ENCODE data around the gene TXNDC8. TPM values are rescaled to one million over a fixed set of nuclear protein-coding genes. Genes with fewer than 3 reads are reported as not detected.

The TXNDC8 gene
- total RNA-seq, 1 donor from 2014 or later: not detected

DNA sequence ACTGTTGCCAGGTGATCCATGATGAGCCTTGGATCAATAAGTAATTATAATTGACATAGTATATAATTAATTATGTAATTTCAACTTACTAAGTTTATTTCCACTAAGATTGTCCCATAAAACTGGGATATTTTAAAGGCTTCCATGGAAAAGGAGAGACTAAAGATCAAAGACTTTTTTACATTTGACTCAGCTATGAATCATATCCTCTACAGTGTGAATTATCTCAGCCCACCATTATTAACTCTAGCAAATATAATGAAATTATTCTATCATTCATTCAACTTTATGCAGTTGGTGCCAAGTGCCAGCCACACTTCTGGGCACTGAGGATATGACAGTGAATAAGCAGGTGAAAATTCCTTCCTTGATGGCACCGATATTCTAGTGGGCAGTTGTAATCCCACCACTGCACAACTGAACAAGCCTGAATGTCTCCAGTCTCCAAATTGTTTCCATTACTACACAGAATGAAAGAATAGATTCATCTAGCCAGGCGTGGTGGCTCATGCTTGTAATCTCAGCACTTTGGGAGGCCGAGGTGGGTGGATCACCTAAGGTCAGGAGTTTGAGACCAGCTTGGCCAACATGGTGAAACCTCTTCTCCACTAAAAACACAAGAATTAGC is 59.5 kb downstream of the TXNDC8 start:
- Histone ChIP-seq H3K27me3 (no peaks in the 10 kb centered on the region), H3K9me3 (no peaks in the 10 kb centered on the region), H3K4me1 (no peaks in the 10 kb centered on the region), H3K4me3 (no peak overlapping the region), H3K27ac (no peak overlapping the region), H3K36me3 (no peaks in the 10 kb centered on the region)
- intact Hi-C loops (cut with DNase I): no loop called here
- TF ChIP-seq, protein P1, sequence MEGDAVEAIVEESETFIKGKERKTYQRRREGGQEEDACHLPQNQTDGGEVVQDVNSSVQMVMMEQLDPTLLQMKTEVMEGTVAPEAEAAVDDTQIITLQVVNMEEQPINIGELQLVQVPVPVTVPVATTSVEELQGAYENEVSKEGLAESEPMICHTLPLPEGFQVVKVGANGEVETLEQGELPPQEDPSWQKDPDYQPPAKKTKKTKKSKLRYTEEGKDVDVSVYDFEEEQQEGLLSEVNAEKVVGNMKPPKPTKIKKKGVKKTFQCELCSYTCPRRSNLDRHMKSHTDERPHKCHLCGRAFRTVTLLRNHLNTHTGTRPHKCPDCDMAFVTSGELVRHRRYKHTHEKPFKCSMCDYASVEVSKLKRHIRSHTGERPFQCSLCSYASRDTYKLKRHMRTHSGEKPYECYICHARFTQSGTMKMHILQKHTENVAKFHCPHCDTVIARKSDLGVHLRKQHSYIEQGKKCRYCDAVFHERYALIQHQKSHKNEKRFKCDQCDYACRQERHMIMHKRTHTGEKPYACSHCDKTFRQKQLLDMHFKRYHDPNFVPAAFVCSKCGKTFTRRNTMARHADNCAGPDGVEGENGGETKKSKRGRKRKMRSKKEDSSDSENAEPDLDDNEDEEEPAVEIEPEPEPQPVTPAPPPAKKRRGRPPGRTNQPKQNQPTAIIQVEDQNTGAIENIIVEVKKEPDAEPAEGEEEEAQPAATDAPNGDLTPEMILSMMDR (IDR thresholded peaks at IDR 0.05): no peak
- DNase-seq: no peak
- ATAC-seq: no peak

DNA sequence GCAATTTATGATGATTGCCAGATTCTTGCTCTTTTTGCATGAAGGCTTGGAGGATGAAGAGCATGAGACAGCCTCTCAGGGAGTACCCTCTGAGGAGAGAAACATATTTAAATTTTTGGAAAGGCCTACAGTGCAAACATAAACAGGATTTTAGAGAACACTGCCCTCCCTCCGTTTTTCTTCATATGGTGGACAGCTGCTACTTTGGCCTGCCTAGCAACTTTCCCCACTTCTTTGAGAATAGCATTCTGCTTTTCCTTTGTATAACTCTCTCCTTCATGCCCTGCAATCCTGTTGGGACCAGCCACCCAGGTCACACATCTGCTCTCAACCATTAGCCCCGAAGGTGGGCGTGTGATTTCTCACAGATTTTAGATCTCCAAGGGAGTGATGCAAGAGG is 60.9 kb downstream of the TXNDC8 start:
- TF ChIP-seq, protein P1 (IDR thresholded peaks at IDR 0.05): no peak

GRCh38 chr9:110270211-110270995 is 67.3 kb downstream of the TXNDC8 start:
- H3K36me3 ChIP-seq: no peaks in the 10 kb centered on the region
- ATAC-seq: no peak
- no peak for DNase-seq
- intact Hi-C loops (cut with DNase I): no loop called here
- H3K4me3 ChIP-seq: no peak overlapping the region
- no peaks in the 10 kb centered on the region for H3K9me3 ChIP-seq
- H3K27me3 ChIP-seq: no peaks in the 10 kb centered on the region
- H3K27ac ChIP-seq: no peak overlapping the region
- no peaks in the 10 kb centered on the region for H3K4me1 ChIP-seq
- TF ChIP-seq, protein P1 (IDR thresholded peaks at IDR 0.05): no peak

More for the DNA sequence above, 60.9 kb downstream of the TXNDC8 start:
- H3K27me3 ChIP-seq: no peaks in the 10 kb centered on the region
- H3K4me3 ChIP-seq: no peak overlapping the region
- no peaks in the 10 kb centered on the region for H3K36me3 ChIP-seq
- H3K27ac ChIP-seq: no peak overlapping the region
- H3K4me1 ChIP-seq: no peaks in the 10 kb centered on the region
- DNase-seq: no peak
- H3K9me3 ChIP-seq: no peaks in the 10 kb centered on the region
- ATAC-seq: no peak
- intact Hi-C loops (cut with DNase I): no loop called here

DNA sequence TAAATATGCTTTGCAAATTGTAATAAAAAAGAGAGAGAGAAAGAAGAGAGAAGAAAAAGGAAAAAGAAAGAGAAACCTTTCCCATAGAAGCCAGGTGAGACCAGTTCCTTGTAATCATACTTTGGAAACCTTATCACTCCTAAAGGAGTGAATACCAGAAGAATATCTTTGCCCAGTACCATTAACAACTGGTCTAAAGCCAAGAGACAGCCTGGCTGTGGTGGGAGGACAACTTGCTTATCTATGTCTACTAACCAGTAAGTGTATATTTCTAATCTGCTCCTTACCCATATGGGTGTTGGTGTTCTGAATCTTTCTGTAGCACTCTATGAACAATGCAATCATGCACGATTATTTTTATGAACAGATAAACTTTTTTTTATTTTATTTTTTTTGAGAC is 70.9 kb downstream of the TXNDC8 start:
- TF ChIP-seq, protein P1 (IDR thresholded peaks at IDR 0.05): no peak
- DNase-seq (no peak), ATAC-seq (no peak)
- H3K9me3 ChIP-seq: no peaks in the 10 kb centered on the region
- H3K4me3 ChIP-seq: no peak overlapping the region
- no peak overlapping the region for H3K27ac ChIP-seq
- intact Hi-C loops (cut with DNase I): no loop called here
- no peaks in the 10 kb centered on the region for H3K27me3 ChIP-seq
- no peaks in the 10 kb centered on the region for H3K36me3 ChIP-seq
- H3K4me1 ChIP-seq: no peaks in the 10 kb centered on the region

DNA sequence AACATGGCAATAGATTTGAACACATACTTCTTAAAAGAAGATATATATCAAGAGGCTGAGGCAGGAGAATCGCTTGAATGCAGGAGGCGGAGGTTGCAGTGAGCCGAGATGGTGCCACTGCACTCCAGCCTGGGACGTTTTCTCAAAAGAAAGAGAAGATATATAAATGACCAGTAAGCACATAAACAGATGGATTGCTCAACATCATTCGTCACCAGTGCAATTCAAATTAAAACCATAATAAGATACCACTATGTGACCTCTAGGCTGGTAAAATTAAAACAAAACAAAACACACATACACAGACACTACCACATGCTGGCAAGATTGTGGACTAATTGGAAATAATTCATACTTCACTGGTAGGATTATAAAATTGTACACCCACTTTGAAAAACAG is 76.0 kb downstream of the TXNDC8 start:
- DNase-seq: no peak
- peaks cover 12% of the 10 kb centered on the region for H3K4me1 ChIP-seq
- TF ChIP-seq, protein P1 (IDR thresholded peaks at IDR 0.05): no peak
- intact Hi-C loops (cut with DNase I): no loop called here
- no peak for ATAC-seq
- no peak overlapping the region for H3K4me3 ChIP-seq
- H3K27ac ChIP-seq: no peak overlapping the region
- no peaks in the 10 kb centered on the region for H3K36me3 ChIP-seq
- no peaks in the 10 kb centered on the region for H3K9me3 ChIP-seq
- no peaks in the 10 kb centered on the region for H3K27me3 ChIP-seq

All from upper lobe of right lung (tissue), 1 donor.